Nucleus accumbens (tissue), 56 donors: ENCODE measurements around the gene NTRK1.

Experiments
- DNase-seq, 56 donors: peaks; one replicate each; lab custom pipeline; 2025; lab: John Stamatoyannopoulos, UW

Gene NTRK1

GRCh38 chr1:156895455-156895812 lies 34.8 kb downstream of the NTRK1 start:
- no peak for DNase-seq

- no peak for DNase-seq
Measured at GRCh38 chr1:156895927-156896326, 35.3 kb downstream of the NTRK1 start.

DNA sequence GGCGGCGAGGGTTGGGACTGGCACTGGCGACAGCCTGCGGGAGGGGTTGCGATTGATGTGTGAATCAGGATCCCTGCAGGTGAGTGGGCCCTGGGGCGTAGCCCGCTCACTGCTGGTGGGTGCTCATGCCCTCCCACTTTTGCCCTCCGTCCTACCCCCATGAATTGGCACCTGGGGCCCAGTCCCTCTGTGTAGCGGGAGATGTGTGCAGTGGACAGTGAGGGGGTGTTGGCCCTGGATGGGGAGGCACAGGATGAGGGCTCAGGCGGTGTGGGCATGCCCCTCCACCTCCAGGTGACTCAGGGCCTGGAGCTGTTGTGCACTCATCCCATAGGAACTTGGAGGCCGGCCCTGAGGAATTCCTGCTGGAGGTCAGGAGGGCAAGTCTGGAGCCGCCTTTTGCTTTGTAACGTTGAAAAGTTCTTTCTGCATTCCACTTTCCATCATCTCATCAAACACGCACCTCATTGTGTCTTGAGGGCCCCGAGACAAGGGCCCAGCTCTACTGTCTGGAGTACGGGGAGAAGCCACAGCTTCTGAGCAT lies 35.9 kb downstream of the NTRK1 start:
- no peak for DNase-seq

DNA sequence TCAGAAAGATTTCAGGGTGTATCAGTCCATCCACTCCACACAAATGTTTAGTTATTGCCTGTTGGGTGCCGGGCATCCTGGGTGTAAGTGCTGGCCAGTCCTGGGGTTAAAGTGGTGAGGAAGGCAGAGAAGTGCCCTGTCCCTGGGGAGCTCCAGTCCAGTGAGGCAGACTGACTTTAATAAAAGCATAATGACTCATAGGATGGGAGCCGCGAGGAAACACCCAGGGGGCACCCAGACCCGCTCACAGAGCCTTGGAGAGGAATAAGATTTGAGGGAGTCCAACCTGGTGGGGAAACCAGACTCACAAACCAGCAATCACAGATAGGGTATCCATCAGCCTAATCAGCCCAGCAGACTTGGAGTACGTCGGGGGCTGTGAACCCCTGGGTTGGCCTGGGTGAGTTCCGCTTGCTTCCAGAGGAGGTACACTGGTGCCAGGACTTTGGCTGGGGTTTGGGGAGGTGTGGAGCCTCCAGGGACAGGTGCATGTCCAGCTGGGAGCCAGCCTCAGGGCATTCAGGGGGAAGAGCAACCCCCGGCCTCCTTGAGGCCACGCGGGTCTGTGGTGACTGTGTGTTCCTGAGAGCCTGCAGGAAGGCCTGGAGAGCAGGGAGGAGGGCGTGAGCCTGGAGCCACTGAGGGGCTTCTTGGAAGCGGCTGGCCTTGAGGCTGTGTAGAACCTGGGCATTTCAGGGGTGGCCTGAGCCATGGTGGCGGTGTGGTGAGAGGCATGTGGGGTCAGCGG lies 36.6 kb downstream of the NTRK1 start:
- no peak for DNase-seq

GRCh38 chr1:156898161-156898566 lies 37.5 kb downstream of the NTRK1 start:
- DNase-seq = no peak

DNA sequence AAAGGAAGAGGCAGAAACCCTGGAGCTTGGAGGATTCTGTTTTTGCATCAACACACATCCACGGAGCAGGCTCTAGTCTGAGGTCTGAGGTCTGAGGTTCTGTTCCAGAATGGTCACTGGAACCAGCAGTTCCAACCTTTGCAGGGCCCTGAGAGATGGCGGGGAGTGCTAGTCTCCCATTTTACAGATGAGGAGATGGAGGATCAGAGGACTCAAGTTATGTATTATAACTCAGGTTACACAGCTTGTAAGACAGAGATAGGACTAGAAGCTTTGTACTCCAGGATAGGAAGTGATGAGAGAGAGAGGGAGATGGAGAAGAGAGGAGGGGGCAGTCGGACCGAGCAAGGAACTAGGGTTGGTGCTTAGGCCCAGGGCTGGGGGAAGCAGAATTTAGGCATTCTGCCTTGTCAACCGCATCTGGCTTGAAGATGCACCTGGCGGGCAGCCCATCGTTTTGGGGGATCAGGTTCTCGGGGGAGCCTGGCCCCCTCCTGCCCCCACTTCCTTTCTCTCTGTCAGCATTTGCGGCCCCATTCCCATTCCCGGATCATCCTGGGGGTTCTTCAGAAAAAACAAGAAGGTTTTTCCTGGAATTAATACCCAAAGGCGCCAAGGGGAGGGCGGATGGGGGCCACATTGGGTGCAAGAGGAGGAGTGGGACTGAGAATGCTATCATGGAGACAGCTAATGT lies 38.5 kb downstream of the NTRK1 start:
- no peak for DNase-seq

GRCh38 chr1:156899956-156900718 lies 39.5 kb downstream of the NTRK1 start:
- DNase-seq = no peak

- DNase-seq = no peak
Measured at GRCh38 chr1:156900896-156901589, 40.4 kb downstream of the NTRK1 start.

DNA sequence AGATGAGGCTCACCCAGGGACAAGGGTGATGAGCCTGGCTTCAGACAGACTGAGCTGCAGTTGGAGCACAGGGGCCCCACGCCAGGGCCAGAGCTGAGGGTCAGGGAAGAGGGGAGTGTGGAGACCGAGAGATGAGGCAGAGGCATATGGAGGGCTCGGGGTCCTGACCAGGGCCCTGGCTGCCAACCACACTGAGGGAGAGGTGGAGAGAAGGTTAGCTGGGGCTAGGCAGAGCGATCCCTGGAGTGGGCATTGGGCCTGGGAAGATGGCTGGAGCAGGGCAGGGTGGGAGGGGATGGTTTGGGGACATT lies 40.9 kb downstream of the NTRK1 start:
- no peak for DNase-seq

GRCh38 chr1:156901966-156902915 lies 41.6 kb downstream of the NTRK1 start:
- DNase-seq = no peak

DNA sequence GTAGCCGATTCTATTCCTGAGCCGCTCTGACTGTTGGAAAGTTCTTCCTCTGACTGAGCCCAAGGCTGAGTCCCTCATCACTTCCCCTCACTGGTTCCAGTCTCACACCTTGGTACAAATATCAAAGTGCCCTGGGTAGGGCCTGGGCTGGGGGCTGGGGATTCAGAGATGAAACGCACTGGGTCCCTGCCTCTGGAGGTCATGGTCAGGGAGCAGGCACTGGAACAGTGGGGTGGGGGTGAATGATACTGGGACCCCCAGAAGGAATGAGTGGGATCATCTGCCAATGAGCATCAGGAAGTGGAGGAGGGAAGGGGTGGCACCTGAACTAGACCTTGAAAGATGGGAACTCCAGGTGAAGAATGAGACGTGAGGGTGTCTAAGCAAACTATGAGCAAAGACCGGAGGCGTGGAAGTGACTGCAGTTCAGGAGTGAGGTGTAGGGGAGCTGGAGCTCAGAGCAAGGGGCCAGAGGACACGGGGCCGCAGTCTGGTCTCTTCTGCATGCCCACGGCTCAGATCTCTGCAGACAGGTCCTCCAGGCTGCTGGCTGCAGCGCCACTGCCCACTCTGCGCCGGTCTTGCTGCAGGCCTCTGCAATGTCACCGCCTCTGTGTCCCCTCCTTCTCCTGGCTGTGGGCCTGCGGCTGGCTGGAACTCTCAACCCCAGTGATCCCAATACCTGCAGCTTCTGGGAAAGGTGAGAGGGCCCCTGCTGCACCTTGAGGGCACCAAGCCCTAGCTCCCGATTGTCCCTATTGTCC lies 42.8 kb downstream of the NTRK1 start:
- DNase-seq = no peak

DNA sequence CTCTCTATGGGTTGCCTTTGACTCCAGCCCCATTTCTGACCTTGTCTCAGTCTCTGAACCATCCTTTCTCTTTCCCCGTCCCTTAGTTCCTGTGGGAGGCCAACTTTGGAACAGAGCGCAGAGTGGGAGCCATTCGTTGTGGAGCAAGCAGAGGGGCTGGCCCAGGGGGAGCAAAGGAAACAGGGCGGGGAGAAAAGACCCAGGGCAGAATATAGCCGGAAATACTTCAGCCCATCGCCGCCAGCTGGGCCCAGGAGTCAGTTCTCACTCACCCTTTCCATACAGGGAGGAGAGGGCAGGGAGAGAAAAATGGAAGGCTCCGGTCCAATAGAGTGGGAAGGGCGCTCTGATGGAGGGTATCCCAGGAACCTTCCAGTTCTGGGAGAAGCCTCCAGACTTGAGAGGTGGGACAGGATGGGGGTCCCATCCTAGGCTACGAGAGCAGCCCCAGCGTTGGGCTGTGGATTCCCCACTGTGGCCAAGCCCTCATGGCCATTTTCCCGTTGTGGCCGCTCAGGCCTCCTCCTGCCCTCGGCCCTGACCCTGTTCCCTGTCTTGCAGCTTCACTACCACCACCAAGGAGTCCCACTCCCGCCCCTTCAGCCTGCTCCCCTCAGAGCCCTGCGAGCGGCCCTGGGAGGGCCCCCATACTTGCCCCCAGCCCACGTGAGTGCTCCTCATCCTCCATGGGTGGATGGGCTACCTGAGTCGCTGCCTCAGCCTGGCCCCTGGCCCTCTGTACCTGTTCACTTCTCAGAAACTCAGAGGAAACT lies 43.7 kb downstream of the NTRK1 start:
- DNase-seq = no peak

DNA sequence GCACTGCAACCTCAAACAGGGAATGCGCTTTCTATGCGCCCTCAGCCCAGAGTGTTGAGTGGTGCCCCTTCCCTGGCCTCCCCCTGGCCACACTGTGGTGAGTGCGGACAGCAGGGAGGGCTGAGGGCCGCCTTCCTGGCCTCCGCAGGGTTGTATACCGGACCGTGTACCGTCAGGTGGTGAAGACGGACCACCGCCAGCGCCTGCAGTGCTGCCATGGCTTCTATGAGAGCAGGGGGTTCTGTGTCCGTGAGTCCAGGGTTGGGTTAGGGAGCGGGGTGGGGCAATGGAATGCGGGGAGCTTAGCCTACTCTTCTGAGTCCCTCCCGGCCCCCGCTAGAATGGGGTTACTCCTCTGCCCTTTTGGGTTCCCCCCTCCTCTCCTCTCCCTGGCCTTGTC lies 44.5 kb downstream of the NTRK1 start:
- no peak for DNase-seq

DNA sequence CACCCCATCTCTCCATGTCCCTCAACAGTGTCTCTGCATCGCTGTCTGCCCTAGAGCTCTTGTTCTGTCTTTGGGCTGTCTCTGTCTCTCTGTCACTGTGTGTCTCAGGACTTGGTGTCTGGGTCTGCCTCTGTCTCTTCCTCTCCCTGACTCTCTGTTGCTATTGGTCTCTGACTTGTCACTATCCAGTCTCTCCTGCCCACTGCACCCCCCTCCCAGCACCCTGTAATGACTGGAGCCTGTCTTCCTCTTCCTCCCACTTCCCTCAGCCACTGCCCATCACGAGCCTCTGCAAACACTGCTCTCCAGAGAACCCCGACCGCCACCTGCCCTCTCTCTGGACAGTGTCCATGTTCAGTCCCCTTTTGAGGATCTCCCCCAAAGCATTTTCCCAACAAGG lies 45.0 kb downstream of the NTRK1 start:
- DNase-seq = no peak

GRCh38 chr1:156906206-156906906 lies 45.7 kb downstream of the NTRK1 start:
- DNase-seq = no peak

- no peak for DNase-seq
Measured at GRCh38 chr1:156908541-156908940, 47.9 kb downstream of the NTRK1 start.

DNA sequence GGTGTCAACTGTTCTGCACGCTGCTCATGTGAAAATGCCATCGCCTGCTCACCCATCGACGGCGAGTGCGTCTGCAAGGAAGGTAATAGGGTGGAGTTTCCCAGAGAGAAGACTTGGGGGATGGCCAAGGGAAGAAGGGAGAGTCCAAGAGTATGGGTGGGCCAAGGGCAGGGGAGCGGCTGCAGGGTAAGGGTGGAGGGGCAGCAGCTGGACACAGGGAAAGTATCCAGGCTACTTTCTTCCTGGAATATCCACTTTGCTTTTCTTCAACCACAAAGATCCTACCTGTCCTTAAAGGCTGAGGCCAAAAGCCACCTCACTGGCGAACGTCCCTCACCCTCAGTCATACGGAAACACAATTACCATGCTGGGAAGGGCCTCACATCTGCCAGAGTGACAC lies 48.3 kb downstream of the NTRK1 start:
- DNase-seq = no peak

- DNase-seq = no peak
Measured at GRCh38 chr1:156909671-156910070, 49.0 kb downstream of the NTRK1 start.
